K562 (cell line): Measurements from ENCODE around the gene MRPL22. TPM values are rescaled to one million over a fixed set of nuclear protein-coding genes. Genes with fewer than 3 reads are reported as not detected.

ENCODE experiments used
- ATAC-seq: fragments of 200-7000 bp; cut with Tn5 transposase; 3 replicates; pipeline ENCODE4 v1.9.1; 2020; ENCODE audit warnings: moderate library complexity
- BruUV-seq: library from RNA; stranded (reverse); fragments of 400-500 nt; replicated peaks from 2 replicates; lab custom pipeline; 2021; lab: Mats Ljungman, UMichigan
- CTCF ChIA-PET: fragments of 300-600 bp; formaldehyde crosslinking; extraction: SDS; loops from one replicate; lab custom pipeline; 2021; ENCODE audit warnings: low intra/inter-chr PET ratio; lab: Yijun Ruan, JAX
- POLR2A ChIA-PET: fragments of 300-600, 350-650 bp; sonication (Branson Sonifier 250); formaldehyde crosslinking; extraction: SDS; loops from one replicate; lab custom pipeline; 2021; ENCODE audit warnings: antibody characterized with exemption, inconsistent platforms; lab: Yijun Ruan, JAX
- DNase-seq, 4 experiments: peaks; one replicate each; pipeline versions ENCODE4 v3.0.0 to v3.0.0-alpha.2; 2011 to 2018; ENCODE audit warnings: low spot score in 3 of 4, mixed read lengths in 3 of 4; ENCODE audit errors: extremely low read depth in 1 of 4
- FAIRE-seq: peaks from 2 replicates; lab custom pipeline; 2011; peaks lifted over from hg19 to GRCh38; lab: Jason Lieb, UNC
- H2AFZ ChIP-seq: 2 replicates; pipeline ENCODE4 v1.6.0; 2011; ENCODE audit warnings: low read depth, low read length, control low read depth, inconsistent platforms
- H3K27ac ChIP-seq: fragments of 200-600 bp; 3 replicates; pipeline ENCODE4 v1.8.0; 2011; ENCODE audit warnings: low read depth, mild to moderate bottlenecking, control low read depth, inconsistent platforms, low read length, moderate library complexity, mixed read lengths; ENCODE audit errors: extremely low read depth
- H3K27me3 ChIP-seq, 2 experiments: fragments of 300-600 bp in 1 of 2; 2 replicates in 1 of 2; 3 replicates in 1 of 2; pipeline versions ENCODE4 v1.6.0 to v1.8.0; 2011; ENCODE audit warnings: inconsistent platforms in 2 of 2, low read length in 2 of 2, mild to moderate bottlenecking in 1 of 2, mixed read lengths in 1 of 2, moderate library complexity in 1 of 2; ENCODE audit not compliant: control insufficient read depth in 2 of 2, insufficient read depth in 2 of 2
- H3K36me3 ChIP-seq: fragments of 300-600 bp; 3 replicates; pipeline ENCODE4 v1.8.0; 2011; ENCODE audit warnings: mild to moderate bottlenecking, low read length, inconsistent platforms; ENCODE audit not compliant: control insufficient read depth, insufficient read depth
- H3K4me1 ChIP-seq, 2 experiments: fragments of 200-600 bp in 1 of 2; replicated peaks in 1 of 2; 2 replicates in 1 of 2; 3 replicates in 1 of 2; pipeline versions ENCODE4 v1.5.1 to v1.8.0; 2011; ENCODE audit warnings: inconsistent platforms in 2 of 2, low read length in 2 of 2, mild to moderate bottlenecking in 1 of 2, mixed read lengths in 1 of 2, moderate library complexity in 1 of 2; ENCODE audit not compliant: control insufficient read depth in 2 of 2, insufficient read depth in 2 of 2
- H3K4me2 ChIP-seq: 2 replicates; pipeline ENCODE4 v1.6.1; 2011; ENCODE audit warnings: low read length, control low read depth, inconsistent platforms, mixed read lengths; ENCODE audit not compliant: insufficient read depth
- H3K4me3 ChIP-seq: fragments of 200-600 bp; sonication (generic), shearing (Covaris generic); 2 replicates; pipeline ENCODE4 v1.5.1; 2016; ENCODE audit warnings: control low read depth, inconsistent platforms
- H3K79me2 ChIP-seq: fragments of 200-600 bp; 3 replicates; pipeline ENCODE4 v1.8.0; 2011; ENCODE audit warnings: low read length, inconsistent platforms; ENCODE audit not compliant: control insufficient read depth, insufficient read depth
- H3K9ac ChIP-seq, 2 experiments: 2 replicates each; pipeline versions ENCODE4 v1.6.0 to v1.6.1; 2011; ENCODE audit warnings: low read depth in 2 of 2, low read length in 2 of 2, control low read depth in 1 of 2, inconsistent platforms in 1 of 2, mild to moderate bottlenecking in 1 of 2, mixed read lengths in 1 of 2; ENCODE audit not compliant: insufficient read depth in 1 of 2
- H3K9me1 ChIP-seq: one replicate; pipeline ENCODE4 v1.6.0; 2011; ENCODE audit warnings: inconsistent platforms, mild to moderate bottlenecking, low read length, moderate library complexity; ENCODE audit not compliant: control insufficient read depth, insufficient read depth
- H3K9me3 ChIP-seq: replicated peaks from 2 replicates; pipeline ENCODE4 v1.5.1; 2011; ENCODE audit warnings: low read depth, low read length, inconsistent platforms; ENCODE audit not compliant: control insufficient read depth, insufficient read depth
- H4K20me1 ChIP-seq: replicated peaks from 2 replicates; pipeline ENCODE4 v1.6.1; 2011; ENCODE audit warnings: low read length, inconsistent platforms, mixed read lengths; ENCODE audit not compliant: control insufficient read depth, insufficient read depth
- C11orf30 ChIP-seq: fragments of 450-650 bp; IDR thresholded peaks from 2 replicates; pipeline ENCODE4 v1.6.1; 2016; ENCODE audit warnings: low read depth, mild to moderate bottlenecking
- GTF2B ChIP-seq: IDR thresholded peaks from 2 replicates; pipeline ENCODE4 v1.6.1; 2011; ENCODE audit not compliant: insufficient read length; ENCODE audit errors: extremely low read depth
- MAFF ChIP-seq: IDR thresholded peaks from 2 replicates; pipeline ENCODE4 v1.6.1; 2012; ENCODE audit warnings: low read length, improper control_type of control experiment
- MAFG ChIP-seq: fragments of 450-650 bp; conservative IDR thresholded peaks from 2 replicates; pipeline ENCODE4 v1.6.1; 2016; ENCODE audit warnings: missing genetic modification characterization, missing compliant biosample characterization
- NFE2 ChIP-seq: IDR thresholded peaks from 2 replicates; pipeline ENCODE4 v1.6.1; 2014; ENCODE audit warnings: antibody characterized with exemption, low read depth
- NFE2L1 ChIP-seq: fragments of 450-650 bp; IDR thresholded peaks from 2 replicates; pipeline ENCODE4 v1.6.1; 2016; ENCODE audit warnings: missing genetic modification characterization, low read depth, mild to moderate bottlenecking, missing compliant biosample characterization, moderate library complexity, borderline replicate concordance
- U2AF2 ChIP-seq: fragments of 200-400 bp; formaldehyde crosslinking; optimal IDR thresholded peaks from 2 replicates; pipeline ENCODE3; 2017; ENCODE audit warnings: low read depth, mild to moderate bottlenecking, low read length
- ZNF316 ChIP-seq: fragments of 450-650 bp; IDR thresholded peaks from 2 replicates; pipeline ENCODE4 v1.6.1; 2016
- WGBS: fragments of 100-300 bp; shearing (Covaris generic); methylation state at CpG from one replicate; pipeline ENCODE4 v1.1.6; 2016; ENCODE audit warnings: low coverage, mixed read lengths; ENCODE audit not compliant: insufficient coverage; ENCODE audit errors: missing lambda C conversion rate; 5-methylcytosine and 5-hydroxymethylcytosine counted together
- in situ Hi-C: fragments of 300-500 bp; cut with MboI; formaldehyde crosslinking; loops from 4 replicates; pipeline ENCODE4 v1.15.0; 2018; ENCODE audit warnings: inconsistent platforms, mixed read lengths
- intact Hi-C: fragments of 100-400 bp; cut with micrococcal nuclease; formaldehyde crosslinking; loops from 2 replicates; pipeline ENCODE4 v1.14.2; 2022
- polyA plus RNA-seq, 8 experiments: library from polyadenylated mRNA; depleted of rRNA in 4 of 8; stranded (reverse) in 5 of 8; unstranded in 3 of 8; fragments of >200 nt; fragmentation: Nextera tagmentation in 2 of 8; fragmentation: Illumina TruSeq in 1 of 8; extraction: Ambion mirVana in 2 of 8; extraction: Trizol in 1 of 8; gene quantifications; 2 replicates each; pipeline versions ENCODE4 v1.2.1 to v1.2.3, GENCODE V29; 2011 to 2014; ENCODE audit warnings: inconsistent platforms in 1 of 8, missing spikeins in 1 of 8
- total RNA-seq, 7 experiments: library from RNA; depleted of rRNA in 6 of 7; stranded (reverse); fragments of >200 nt in 6 of 7; fragmentation: Illumina TruSeq in 2 of 7; extraction: Trizol in 2 of 7; gene quantifications; 2 replicates each; pipeline versions ENCODE4 v1.2.1 to v1.2.3, GENCODE V29; 2011 to 2021; ENCODE audit warnings: low replicate concordance in 1 of 7

The MRPL22 gene
- total and polyA plus RNA-seq, 9 of the 15 experiments (the other 6 are each of a cell fraction or from before 2014, with no cell fraction given): 41.1 to 424 (median 102) TPM

DNA sequence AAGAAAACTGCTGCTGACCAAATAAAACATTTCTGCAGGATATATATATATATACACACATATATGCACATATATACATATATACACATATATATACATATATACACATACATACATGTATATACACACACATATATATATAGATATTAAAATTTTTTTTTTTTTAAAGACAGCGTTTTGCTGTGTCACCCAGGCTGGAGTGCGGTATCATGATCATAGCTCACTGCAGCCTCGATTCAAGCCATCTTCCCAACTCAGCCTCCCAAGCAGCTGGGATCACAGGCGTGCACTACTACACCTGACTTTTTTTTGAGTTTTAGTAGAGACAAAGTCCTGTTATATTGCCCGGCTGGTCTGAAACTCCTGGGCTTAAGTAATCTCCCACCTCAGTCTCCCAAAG is 2.7 kb downstream of the MRPL22 start:
- in situ Hi-C loops: no loop called here
- Histone ChIP-seq H3K9me3 (no peaks in the 10 kb centered on the region), H3K9me1 (no peaks in the 10 kb centered on the region), H2AFZ (no peak overlapping the region), H3K27me3 (no peaks in the 10 kb centered on the region), H3K9ac (no peak overlapping the region; a peak in 1 of 4 replicates), H3K27ac (0 out of 3 replicates have a peak overlapping the region, but pooled peaks have one; percentile 4), H3K4me2 (peak overlapping the region; percentile 11; the same call in 1 of the 2 replicates), H3K4me3 (no peak overlapping the region), H3K4me1 (peaks cover 15 to 32% of the 10 kb centered on the region in 2 experiments; a peak in 4 of 5 replicates), H3K79me2 (peaks cover 68% of the 10 kb centered on the region), H4K20me1 (0 out of 2 replicates have a peak, but pooled peaks cover 6% of the 10 kb centered on the region), H3K36me3 (peaks cover 29% of the 10 kb centered on the region)
- peak in 1 of 4 experiments; percentile 41 for DNase-seq
- peak; percentile 75 for TF ChIP-seq ZNF316
- peak; percentile 77 for TF ChIP-seq NFE2
- peak; percentile 76 for TF ChIP-seq C11orf30
- TF ChIP-seq NFE2L1: peak; percentile 39; the same call in 1 of the 2 replicates
- TF ChIP-seq GTF2B: no peak
- TF ChIP-seq U2AF2: no peak
- peak; percentile 78 for TF ChIP-seq MAFG (tag)
- TF ChIP-seq MAFF: peak; percentile 28; the same call in 1 of the 2 replicates
- peak; percentile 42 for FAIRE-seq
- BruUV-seq: no TSS peak
- ChIA-PET CTCF (no interaction called here), POLR2A (interaction anchor here (0.6 to 3.3 kb wide), 8 partner anchors 10 to 570 kb away, joined by 3 to 10 read pairs (median 4); no protein-coding TSS in a partner anchor)
- intact Hi-C loops: loop anchor here (5.0 kb wide), 1 partner anchor 291 kb away; no protein-coding TSS in a partner anchor
- 25% methylated on average over 5 of the region's 5 CpGs for WGBS
- peak; percentile 37 for ATAC-seq
